RPMI7951 (cell line): Measurements from ENCODE around the gene ATP1A1. TPM values are rescaled to one million over a fixed set of nuclear protein-coding genes. Genes with fewer than 3 reads are reported as not detected.

ENCODE experiments used
- DNase-seq: peaks from one replicate; pipeline ENCODE4 v3.0.0-alpha.2; 2012; ENCODE audit warnings: low read depth
- total RNA-seq: library from RNA; depleted of rRNA; stranded (reverse); fragments of >200 nt; shearing (Covaris generic); gene quantifications from 2 replicates; pipeline ENCODE4 v1.2.3, GENCODE V29; 2014

Gene ATP1A1
- total RNA-seq, 1 experiment from 2014 or later = 57.3 TPM

- no peak for DNase-seq
Observed at GRCh38 chr1:116345011-116345410, 28.0 kb upstream of the ATP1A1 start.

- no peak for DNase-seq
Observed at GRCh38 chr1:116345843-116346242, 27.2 kb upstream of the ATP1A1 start.

DNA sequence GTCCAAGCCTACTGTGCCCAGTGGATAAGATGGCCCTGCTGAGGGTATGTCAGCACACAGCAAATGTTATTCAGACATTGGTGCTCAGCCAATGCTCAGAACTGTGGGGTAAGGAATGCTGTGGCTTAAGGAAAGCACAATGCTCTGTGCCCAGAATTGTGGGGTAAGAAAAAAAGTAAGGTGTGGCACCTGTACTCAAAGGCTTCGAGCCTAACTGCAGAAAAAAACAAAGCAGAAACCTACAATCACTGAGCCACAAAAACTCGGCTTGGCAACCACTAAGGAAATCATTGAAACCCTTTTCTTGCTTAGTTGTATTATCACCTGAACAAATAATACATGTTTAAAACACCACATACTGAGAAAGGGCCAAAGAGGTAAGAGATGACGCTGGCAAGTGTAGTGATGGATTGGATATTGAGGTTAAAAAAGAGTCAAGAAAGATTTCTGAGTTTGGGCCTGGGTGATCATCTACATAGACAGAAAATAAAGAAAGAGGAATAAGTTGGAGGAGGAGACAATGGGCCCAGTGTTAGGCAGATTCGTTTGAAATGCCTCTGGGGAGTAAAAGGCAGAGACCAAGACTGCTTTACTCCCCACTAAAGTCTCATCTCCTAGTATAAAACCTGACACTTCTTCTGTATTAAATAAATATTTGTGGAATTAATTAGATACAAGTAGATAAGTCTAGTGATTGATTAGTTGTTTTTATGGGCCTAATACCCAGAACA is 25.9 kb upstream of the ATP1A1 start:
- no peak for DNase-seq

GRCh38 chr1:116347696-116348095 is 25.3 kb upstream of the ATP1A1 start:
- DNase-seq = no peak

DNA sequence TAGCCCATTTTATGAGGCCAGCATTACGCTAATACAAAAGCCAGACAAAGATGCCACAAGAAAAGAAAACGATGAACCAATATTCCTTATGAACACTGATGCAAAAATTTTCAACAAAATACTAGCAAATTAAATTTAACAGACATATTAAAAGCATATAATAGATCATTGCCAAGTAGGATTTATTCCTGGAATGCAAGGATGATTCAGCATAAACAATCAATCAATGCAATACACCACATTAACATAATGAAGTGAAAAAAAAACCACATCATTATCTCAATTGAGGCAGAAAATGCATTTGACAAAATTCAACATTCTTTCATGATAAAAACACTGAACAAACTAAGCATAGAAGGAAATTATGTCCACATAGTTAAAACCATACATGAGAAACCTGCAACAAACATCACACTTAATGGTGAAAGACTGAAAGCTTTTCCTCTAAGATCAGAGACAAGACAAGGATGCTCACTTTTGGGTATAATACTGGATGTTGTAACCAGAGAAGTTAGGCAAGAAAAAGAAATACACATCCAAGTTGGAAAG is 22.9 kb upstream of the ATP1A1 start:
- no peak for DNase-seq

DNA sequence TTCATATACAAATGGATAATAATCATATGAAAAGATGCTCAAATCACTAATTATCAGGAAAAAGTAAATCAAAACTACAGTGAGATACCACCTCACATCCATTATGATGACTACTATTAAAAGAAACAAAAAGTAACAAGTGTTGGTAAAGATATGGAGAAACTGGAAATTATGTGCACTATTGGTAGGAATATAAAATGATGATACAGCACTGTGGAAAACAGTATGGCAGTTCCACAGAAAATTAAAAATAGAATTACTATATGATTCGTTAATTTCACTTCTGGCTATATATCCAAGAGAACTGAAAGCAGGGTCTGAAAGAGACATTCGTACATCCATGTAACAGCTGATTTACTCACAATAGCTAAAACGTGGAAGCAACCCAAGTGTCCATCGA is 21.1 kb upstream of the ATP1A1 start:
- no peak for DNase-seq

GRCh38 chr1:116352349-116352813 is 20.7 kb upstream of the ATP1A1 start:
- no peak for DNase-seq

- DNase-seq = no peak
Observed at GRCh38 chr1:116353155-116353554, 19.9 kb upstream of the ATP1A1 start.

- DNase-seq = no peak
Observed at GRCh38 chr1:116356067-116356466, 17.0 kb upstream of the ATP1A1 start.

- DNase-seq = peak; percentile 49
Observed at GRCh38 chr1:116356673-116357072, 16.4 kb upstream of the ATP1A1 start.

GRCh38 chr1:116357487-116357886 is 15.6 kb upstream of the ATP1A1 start:
- DNase-seq = no peak

- peak; percentile 26 for DNase-seq
Observed at GRCh38 chr1:116359060-116359830, 13.8 kb upstream of the ATP1A1 start.

DNA sequence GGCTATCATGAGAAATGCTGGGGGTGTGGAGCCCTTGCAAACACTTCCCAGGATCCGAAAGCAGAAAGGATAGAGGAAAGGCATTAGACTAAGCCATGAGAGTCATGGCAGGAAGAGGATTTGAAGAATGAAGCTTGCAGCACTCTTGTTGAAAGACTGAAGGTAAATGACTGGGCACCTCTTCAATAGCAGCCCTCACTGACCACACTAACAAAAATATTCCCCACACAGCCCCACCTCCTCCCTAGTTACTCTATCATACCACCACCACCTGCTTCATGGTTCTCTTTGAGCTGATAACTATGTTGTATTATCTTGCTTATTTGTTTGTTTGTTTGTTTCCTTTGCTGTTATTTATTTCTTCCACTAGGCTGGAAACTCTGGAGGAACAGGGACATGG is 13.2 kb upstream of the ATP1A1 start:
- no peak for DNase-seq

GRCh38 chr1:116360429-116361173 is 12.4 kb upstream of the ATP1A1 start:
- DNase-seq = peak; percentile 48

DNA sequence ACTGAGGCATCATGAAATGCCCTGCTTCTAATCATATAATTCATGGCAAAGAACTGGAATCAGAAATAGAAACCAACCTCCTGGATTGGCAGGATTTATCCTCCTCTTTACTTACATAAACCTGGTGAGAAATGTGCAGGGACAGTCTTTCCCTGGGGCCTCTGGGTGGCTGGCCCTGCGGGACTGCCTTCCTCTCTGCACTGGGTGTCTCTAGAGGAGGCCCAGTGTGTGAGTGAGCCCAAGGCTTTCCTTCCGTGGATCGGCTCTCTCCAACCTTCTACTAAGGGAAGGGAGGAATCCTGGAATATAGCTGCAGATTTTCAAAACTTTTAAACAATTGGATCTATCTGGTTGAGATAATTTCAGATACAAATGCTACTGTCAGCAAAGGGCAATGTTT is 11.4 kb upstream of the ATP1A1 start:
- DNase-seq = no peak

- DNase-seq = no peak
Observed at GRCh38 chr1:116362050-116362449, 11.0 kb upstream of the ATP1A1 start.

- no peak for DNase-seq
Observed at GRCh38 chr1:116365353-116365780, 7.7 kb upstream of the ATP1A1 start.

GRCh38 chr1:116365857-116366256 is 7.2 kb upstream of the ATP1A1 start:
- DNase-seq = no peak

GRCh38 chr1:116367256-116367945 is 5.6 kb upstream of the ATP1A1 start:
- DNase-seq = no peak

- no peak for DNase-seq
Observed at GRCh38 chr1:116368241-116368640, 4.8 kb upstream of the ATP1A1 start.

GRCh38 chr1:116370181-116370580 is 2.9 kb upstream of the ATP1A1 start:
- DNase-seq = no peak

DNA sequence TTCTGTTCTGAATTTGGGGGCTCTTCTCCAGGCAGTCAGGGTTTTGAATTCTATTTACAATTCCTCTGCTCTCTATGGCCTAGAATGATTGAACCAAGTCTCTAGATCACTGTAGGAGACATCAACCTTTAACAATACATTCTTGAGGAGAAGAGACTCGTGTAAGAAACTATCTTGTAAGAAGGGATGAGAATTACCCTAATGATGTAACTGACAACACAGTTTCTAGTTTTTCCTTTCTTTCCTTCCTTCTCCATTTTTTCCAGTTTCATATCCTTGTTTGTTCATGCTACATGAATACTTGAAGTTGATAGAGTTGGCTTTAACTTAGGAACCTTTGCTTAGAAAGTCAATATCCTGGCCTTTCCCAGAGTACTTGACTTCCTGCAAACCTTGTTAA is 1.3 kb upstream of the ATP1A1 start:
- no peak for DNase-seq
